Memory B cell (primary cell): ENCODE results near the gene ZNF600.
"Not testable (repeated sequence)": the region's sequence is repeated elsewhere in the genome, so short reads cannot be mapped to it uniquely, and the experiment has no call there.

Source experiments
- ATAC-seq: fragments of 150-1000 bp; cut with Tn5 transposase; 2 replicates; pipeline ENCODE4 v1.10.0; 2021; ENCODE audit warnings: low read depth, mild to moderate bottlenecking, moderate library complexity
- DNase-seq, 2 donors: peaks; one replicate each; pipeline ENCODE4 v3.0.0; 2022; ENCODE audit warnings: low spot score in 2 of 2
- H3K27ac Mint-ChIP-seq: one replicate; pipeline ENCODE4 v1.8.0; 2022; ENCODE audit warnings: mild to moderate bottlenecking, moderate library complexity, mixed read lengths
- H3K27me3 Mint-ChIP-seq: one replicate; pipeline ENCODE4 v1.8.0; 2022; ENCODE audit warnings: mixed read lengths
- H3K36me3 Mint-ChIP-seq: one replicate; pipeline ENCODE4 v1.8.0; 2022; ENCODE audit warnings: mild to moderate bottlenecking, mixed read lengths
- H3K4me1 Mint-ChIP-seq: one replicate; pipeline ENCODE4 v1.8.0; 2022; ENCODE audit warnings: mixed read lengths
- H3K4me3 Mint-ChIP-seq: one replicate; pipeline ENCODE4 v1.8.0; 2022; ENCODE audit warnings: mild to moderate bottlenecking, moderate library complexity, mixed read lengths
- H3K9me3 Mint-ChIP-seq: one replicate; pipeline ENCODE4 v1.8.0; 2022; ENCODE audit warnings: mixed read lengths

ZNF600 gene

DNA sequence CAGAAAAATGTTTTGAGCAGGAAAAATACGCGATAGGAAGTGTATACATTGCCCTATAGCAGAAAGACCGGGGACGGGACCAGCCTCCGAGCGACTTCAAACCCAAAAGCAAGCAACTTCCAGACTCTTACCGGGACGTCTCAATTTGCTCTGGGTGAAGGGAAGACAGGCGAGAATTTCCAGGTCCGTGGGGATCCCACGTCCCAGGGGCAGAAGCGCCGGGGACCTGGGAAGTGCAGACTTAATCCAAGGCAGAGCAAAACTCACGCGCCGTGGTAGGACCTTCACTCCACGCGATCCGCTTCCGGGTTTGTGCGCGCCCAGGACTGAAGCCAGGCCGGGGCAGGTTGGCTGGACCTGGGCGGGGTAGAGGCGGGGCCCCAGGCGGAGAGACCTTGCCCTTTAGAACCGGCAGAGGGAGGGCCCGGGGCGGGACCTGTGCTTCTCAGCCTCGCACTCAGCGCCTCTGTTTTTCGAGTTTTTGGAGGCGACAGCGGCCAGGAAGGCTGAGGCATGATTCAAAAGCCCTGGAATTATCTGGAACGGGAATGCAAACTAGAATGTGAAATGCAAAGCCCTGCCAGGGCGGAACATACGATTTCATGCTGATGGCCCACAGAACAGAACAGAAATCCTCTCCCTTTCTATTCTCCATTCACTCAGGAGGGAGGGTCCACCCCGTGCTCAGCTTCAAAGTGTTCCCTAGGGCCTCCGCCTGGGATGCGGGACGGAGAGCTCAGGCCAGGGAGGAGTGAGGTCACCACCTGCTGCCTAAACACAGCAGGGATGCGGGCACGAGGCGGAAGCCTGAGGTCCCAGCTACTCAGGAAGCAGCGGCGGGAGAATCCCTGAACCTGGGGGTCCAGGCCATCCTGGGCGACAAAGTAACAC, at the start of gene ZNF600:
Gene ZNF600, minus strand, starts transcription at position 328 of the 891 bp plus-strand sequence. CDS start 7,903 bp downstream, outside the sequence.
- Mint-ChIP-seq H3K4me3 (peak within 1 kb of the TSS; percentile 82), H3K36me3 (peaks cover 13% of the 10 kb centered on the region), H3K27ac (peak within 1 kb of the TSS; percentile 63), H3K4me1 (peaks cover 22% of the 10 kb centered on the region)
- ATAC-seq (peak; percentile 98), DNase-seq (peak; percentile 57 to 58)
- not testable (repeated sequence) for H3K27me3 Mint-ChIP-seq, H3K9me3 Mint-ChIP-seq

DNA sequence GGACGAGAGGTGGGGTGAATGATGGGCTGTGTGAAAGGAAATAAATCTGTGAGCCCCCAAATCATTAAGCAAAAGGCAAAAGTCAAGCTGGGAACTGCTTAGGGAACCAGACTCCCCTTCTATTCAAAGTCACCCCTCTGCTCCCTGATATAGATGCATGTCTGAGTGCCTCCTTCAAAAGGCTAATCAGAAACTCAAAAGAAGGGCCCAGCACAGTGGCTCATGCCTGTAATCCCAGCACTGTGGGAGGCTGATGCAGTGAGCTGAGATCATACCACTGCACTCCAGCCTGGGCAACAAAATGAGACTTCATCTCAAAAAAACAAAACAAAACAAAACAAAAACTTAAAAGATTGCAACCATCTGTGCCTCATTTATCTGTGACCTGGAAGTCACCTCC, 47.7 kb upstream of the ZNF600 start:
- not testable (repeated sequence) for ATAC-seq, DNase-seq, H3K4me1 Mint-ChIP-seq, H3K27me3 Mint-ChIP-seq, H3K27ac Mint-ChIP-seq, H3K4me3 Mint-ChIP-seq
- Mint-ChIP-seq H3K36me3 (peaks cover 29% of the 10 kb centered on the region), H3K9me3 (peaks cover 19% of the 10 kb centered on the region)

DNA sequence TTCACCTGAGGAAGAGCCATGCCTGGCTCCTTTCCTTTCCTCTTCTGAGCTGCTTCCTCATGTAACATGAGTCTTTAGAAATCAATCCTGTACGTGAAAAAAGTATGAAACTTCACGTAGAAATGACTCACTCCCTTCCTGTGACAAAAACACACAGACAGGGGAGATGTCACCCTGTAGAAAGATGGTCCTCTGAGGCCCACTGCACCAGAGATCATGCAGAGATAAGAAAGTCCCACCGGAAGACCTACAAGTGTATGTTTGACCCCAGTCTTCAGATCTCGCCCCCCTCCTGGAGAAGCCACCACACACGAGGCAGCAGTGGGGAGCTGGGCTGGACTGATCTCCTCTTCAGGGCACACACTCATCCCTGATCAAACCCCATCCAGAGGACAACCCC, 47.0 kb upstream of the ZNF600 start:
- peaks cover 19% of the 10 kb centered on the region for H3K9me3 Mint-ChIP-seq
- H3K4me1 Mint-ChIP-seq, H3K27me3 Mint-ChIP-seq, DNase-seq, H3K27ac Mint-ChIP-seq, H3K4me3 Mint-ChIP-seq, ATAC-seq: not testable (repeated sequence)
- peaks cover 24% of the 10 kb centered on the region for H3K36me3 Mint-ChIP-seq

DNA sequence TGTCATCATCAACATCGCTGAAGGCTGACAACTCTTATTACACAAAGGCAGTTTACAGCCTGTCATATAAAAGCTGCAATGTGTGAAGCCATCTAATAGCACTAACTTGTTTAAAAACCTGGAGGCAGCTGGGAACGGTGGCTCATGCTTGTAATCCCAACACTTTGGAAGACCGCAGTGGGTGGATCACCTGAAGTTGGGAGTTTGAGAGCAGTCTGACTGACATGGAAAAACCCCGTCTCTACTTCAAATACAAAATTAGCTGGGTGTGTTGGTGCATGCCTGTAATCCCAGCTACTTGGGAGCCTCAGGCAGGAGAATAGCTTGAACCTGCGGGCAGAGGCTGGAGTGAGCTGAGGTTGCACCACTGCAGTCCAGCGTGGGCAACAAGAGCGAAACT, 43.3 kb upstream of the ZNF600 start:
- ATAC-seq, H3K27me3 Mint-ChIP-seq, H3K4me1 Mint-ChIP-seq, H3K4me3 Mint-ChIP-seq, H3K9me3 Mint-ChIP-seq, DNase-seq, H3K27ac Mint-ChIP-seq: not testable (repeated sequence)
- H3K36me3 Mint-ChIP-seq: peaks cover 10% of the 10 kb centered on the region

DNA sequence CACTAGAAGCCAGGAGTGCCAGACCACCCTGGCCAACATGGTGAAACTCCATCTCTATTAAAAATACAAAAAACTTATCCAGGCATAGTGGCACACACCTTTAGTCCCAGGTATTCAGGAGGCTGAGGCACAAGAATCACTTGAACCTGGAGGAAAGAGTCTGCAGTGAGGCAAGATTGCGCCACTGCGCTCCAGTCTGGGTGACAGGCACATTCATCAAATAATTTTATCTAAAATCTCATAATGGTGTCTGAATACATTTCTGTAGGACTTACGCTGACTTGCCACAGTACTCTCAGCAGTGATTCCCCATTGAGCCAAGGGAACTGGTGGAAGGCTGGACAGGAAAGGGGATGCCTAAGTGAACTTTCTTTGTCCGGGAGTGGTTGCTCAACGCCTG, 39.2 kb upstream of the ZNF600 start:
- Mint-ChIP-seq H3K4me3 (no peak overlapping the region), H3K4me1 (peaks cover 3% of the 10 kb centered on the region), H3K27ac (no peak overlapping the region), H3K27me3 (no peaks in the 10 kb centered on the region), H3K9me3 (peaks cover 2% of the 10 kb centered on the region), H3K36me3 (peaks cover 6% of the 10 kb centered on the region)
- DNase-seq (no peak), ATAC-seq (no peak)

DNA sequence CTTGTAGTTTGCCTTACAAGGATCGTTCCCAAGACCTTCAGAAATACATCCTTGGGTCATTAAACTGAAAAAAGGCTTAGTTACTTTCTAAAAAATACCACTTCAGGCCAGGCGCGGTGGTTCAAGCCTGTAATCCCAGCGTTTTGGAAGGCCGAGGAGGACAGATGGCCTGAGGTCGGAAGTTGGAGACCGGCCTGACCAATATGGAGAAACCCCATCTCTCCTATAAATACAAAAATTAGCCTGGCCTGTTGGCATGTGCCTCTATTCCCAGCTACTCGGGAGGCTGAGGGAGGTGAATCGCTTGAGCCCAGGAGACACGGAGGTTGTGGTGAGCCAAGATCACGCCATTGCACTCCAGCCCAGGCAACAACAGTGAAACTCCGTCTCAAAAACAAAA, 37.1 kb upstream of the ZNF600 start:
- Mint-ChIP-seq H3K27ac (no peak overlapping the region), H3K9me3 (peaks cover 2% of the 10 kb centered on the region), H3K36me3 (peaks cover 7% of the 10 kb centered on the region), H3K27me3 (no peaks in the 10 kb centered on the region), H3K4me1 (peaks cover 12% of the 10 kb centered on the region), H3K4me3 (no peak overlapping the region)
- no peak for ATAC-seq
- DNase-seq: no peak

DNA sequence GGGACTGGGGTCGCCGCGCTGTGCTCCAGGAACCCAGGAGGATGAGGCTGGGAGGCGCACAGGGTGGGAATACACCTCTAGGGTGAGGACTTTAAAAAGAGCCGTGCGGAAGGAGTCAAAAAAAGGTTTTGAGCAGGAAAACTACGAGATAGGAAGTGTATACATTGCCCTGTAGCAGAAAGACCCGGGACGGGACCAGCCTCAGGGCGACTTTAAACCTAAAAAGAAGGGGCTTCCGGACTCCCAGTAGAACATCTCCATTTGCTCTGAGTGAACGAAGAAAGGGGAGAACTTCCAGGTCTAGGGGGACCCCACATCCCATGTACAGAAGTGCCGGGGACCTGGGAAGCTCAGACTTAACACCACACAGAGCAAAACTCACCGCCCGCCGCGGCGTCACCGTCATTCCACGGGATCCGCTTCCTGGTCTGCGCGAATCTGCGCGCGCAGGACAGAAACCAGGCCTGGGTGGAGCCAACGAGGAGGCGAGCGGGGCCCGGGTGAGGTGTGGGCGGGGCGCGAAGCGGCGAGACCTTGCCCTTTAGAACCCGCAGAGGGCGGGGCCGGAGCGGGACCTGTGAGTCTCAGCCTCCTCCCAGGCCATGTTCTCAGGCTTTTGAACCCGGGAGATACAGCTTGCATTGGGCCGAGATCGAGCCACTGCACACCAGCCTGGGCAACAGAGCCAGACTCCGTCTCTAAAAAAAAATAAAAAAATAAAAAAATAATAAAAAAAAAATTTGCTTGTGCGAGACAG, 34.8 kb upstream of the ZNF600 start, which contains the start of gene ZNF28:
Gene ZNF28, minus strand, starts transcription at position 430 of the 757 bp plus-strand sequence. CDS start 3,675 bp downstream, outside the sequence.
- DNase-seq: peak; percentile 35 to 38
- Mint-ChIP-seq H3K4me3 (peak within 1 kb of the TSS; percentile 88), H3K4me1 (peaks cover 16% of the 10 kb centered on the region), H3K27ac (peak within 1 kb of the TSS; percentile 81), H3K36me3 (peaks cover 19% of the 10 kb centered on the region)
- H3K27me3 Mint-ChIP-seq, H3K9me3 Mint-ChIP-seq: not testable (repeated sequence)
- ATAC-seq: peak; percentile 99

DNA sequence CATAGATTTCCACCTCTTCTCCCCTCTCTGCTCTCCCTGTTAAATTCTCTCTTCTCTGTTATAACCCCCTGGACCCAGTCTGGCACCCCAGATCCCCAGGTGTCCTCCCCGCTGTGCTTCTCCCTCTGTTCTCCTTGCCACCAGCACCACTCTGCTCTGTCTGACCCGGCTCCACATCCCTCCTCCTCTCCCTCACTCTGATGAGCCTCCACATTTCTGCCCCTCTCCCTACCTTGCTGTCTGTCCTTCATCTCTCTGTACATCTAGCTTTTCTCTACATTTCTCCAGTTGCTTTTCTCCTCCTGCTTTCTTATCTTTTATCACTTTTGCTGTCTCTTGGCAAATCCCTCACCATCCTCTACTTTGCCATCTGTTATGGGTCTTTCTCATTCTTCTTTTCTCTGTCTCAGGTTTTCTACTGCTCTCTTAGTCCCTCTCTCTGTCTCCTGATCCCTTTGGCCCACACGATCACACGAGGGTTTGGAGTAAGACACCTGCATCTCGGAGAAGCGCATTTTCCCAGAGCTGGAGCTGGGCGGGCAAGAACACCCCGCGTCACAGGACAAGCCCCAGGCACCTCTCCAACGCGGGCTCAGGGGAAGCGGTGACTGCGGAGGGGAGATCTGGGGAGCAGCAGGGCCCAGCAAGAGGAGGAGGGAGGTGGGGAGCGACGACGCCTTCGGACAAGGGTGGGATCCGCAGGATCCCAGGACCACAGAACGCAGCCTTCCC, 34.0 kb upstream of the ZNF600 start:
- peak; percentile 21 for ATAC-seq
- H3K27ac Mint-ChIP-seq: peak overlapping the region; percentile 81
- not testable (repeated sequence) for H3K27me3 Mint-ChIP-seq, H3K9me3 Mint-ChIP-seq
- DNase-seq: peak; percentile 13 to 18
- peaks cover 16% of the 10 kb centered on the region for H3K4me1 Mint-ChIP-seq
- H3K36me3 Mint-ChIP-seq: peaks cover 21% of the 10 kb centered on the region
- peak overlapping the region; percentile 88 for H3K4me3 Mint-ChIP-seq

DNA sequence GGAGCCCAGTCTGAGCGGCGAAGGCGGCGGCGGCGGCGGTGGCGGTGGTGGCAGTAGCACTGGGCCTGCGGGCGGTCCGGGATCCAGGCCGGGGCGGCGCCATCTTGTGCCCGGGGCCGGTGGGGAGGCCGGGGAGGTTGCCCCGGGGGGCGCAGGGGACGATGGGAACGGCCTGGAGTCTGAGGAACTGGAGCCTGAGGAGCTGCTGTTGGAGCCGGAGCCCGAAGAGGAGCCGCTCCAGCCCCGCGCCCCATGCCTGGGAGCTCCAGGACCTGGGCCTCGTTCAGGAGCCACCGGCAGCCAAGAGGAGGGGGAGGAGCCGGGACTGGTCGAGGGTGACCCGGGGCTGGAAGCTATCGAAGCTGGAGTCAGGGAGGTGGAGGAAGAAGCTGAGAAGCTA, 23.2 kb upstream of the ZNF600 start:
- peaks cover 5% of the 10 kb centered on the region for H3K9me3 Mint-ChIP-seq
- no peak for DNase-seq
- no peaks in the 10 kb centered on the region for H3K4me1 Mint-ChIP-seq
- H3K27me3 Mint-ChIP-seq: no peaks in the 10 kb centered on the region
- ATAC-seq: no peak
- H3K4me3 Mint-ChIP-seq: no peak overlapping the region
- H3K36me3 Mint-ChIP-seq: peaks cover 47% of the 10 kb centered on the region
- no peak overlapping the region for H3K27ac Mint-ChIP-seq

DNA sequence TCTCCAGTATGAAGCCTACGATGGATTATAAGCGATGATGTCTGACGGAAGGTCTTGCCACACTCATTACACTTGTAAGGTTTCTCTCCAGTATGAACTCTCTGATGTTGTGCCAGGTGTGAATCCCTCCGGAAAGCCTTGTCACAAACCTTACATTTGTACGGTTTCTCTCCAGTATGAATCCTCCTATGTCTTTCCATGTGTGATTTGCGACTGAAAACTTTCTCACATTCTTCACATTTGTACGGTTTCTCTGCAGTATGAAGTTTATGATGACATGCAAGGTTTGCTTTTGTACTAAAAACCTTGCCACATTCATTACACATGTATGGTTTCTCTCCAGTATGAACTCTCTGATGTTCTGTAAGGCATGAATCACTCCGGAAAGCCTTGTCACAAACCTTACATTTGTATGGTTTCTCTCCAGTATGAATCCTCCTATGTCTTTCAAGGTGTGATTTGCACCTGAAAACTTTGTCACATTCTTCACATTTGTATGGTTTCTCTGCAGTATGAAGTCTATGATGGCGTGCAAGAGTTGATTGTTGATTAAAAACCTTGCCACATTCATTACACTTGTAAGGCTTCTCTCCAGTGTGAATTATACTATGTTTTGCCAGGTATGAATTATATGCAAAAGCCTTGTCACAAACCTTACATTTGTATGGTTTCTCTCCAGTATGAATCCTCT, 13.5 kb upstream of the ZNF600 start:
- ATAC-seq, H3K27me3 Mint-ChIP-seq, DNase-seq, H3K4me3 Mint-ChIP-seq, H3K4me1 Mint-ChIP-seq, H3K27ac Mint-ChIP-seq: not testable (repeated sequence)
- peaks cover 72% of the 10 kb centered on the region for H3K36me3 Mint-ChIP-seq
- peaks cover 19% of the 10 kb centered on the region for H3K9me3 Mint-ChIP-seq

DNA sequence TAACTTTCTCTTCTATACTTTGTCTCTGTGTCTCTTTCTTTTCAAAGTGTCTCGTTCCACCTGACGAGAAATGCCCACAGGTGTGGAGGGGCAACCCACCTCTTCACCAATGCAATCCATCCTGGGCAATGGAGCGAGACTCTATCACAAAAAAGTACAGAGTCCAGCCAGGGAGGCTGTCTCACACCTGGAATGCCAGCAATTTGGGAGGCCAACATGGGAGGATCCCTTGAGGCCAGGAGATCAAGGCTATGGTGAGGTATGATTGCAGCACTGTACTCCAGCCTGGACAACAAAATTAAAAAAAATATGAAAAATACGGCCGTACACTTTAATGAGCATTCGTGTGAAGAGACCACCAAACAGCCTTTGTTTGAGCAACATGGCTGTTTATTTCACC, 2.8 kb upstream of the ZNF600 start:
- Mint-ChIP-seq H3K4me1 (peaks cover 17% of the 10 kb centered on the region), H3K36me3 (peaks cover 4% of the 10 kb centered on the region), H3K9me3 (peaks cover 2% of the 10 kb centered on the region), H3K27ac (no peak overlapping the region), H3K27me3 (no peaks in the 10 kb centered on the region), H3K4me3 (no peak overlapping the region)
- ATAC-seq (no peak), DNase-seq (no peak)

DNA sequence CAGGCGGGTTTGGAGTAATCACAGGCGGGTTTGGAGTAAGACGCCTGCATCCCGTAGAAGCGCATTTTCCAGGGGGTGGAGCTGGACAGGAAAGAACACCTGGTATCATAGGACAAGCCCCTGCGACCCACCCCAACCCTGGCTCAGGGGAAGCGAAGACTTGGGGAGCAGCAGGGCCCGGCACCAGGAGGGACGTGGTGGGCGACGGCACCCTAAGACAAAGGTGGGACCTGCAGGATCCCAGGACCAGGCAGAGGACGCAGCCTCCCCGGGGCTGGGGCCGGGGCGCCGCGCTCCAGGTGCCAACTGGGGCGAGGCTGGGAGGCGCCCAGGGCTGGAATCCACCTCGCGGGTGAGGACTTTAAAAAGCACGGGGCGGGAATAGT, 520 bp downstream of the ZNF600 start:
- peaks cover 22% of the 10 kb centered on the region for H3K4me1 Mint-ChIP-seq
- no peaks in the 10 kb centered on the region for H3K27me3 Mint-ChIP-seq
- peaks cover 19% of the 10 kb centered on the region for H3K36me3 Mint-ChIP-seq
- H3K27ac Mint-ChIP-seq: peak overlapping the region; percentile 63
- DNase-seq (no peak), ATAC-seq (no peak)
- peak overlapping the region; percentile 82 for H3K4me3 Mint-ChIP-seq
- no peaks in the 10 kb centered on the region for H3K9me3 Mint-ChIP-seq

DNA sequence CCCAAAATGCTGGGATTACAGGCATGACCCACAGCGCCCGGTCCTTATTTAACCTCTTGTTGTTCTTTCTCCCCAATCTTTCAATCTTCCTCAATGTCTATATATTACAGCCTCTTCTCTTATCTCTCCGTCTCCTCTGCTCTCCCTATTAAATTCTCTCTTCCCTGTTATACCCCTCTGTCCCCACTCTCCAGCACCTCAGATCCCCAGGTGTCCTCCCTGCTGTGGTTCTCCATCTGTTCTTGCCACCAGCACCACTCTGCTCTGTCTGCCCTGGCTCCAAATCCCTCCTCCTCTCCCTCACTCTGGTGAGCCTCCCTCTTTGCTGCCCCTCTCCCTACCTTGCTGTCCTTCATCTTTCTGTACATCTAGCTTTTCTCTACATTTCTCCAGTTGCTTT, 1.1 kb downstream of the ZNF600 start:
- H3K27me3 Mint-ChIP-seq: no peaks in the 10 kb centered on the region
- H3K27ac Mint-ChIP-seq: peak overlapping the region; percentile 63
- H3K36me3 Mint-ChIP-seq: peaks cover 20% of the 10 kb centered on the region
- H3K4me3 Mint-ChIP-seq: peak overlapping the region; percentile 82
- no peaks in the 10 kb centered on the region for H3K9me3 Mint-ChIP-seq
- peaks cover 22% of the 10 kb centered on the region for H3K4me1 Mint-ChIP-seq
- no peak for DNase-seq
- no peak for ATAC-seq
